NOMO-1 treated with dmso at 0.1 percent for 144 hours (cell line): Measurements from ENCODE around the gene GRIFIN.

Experiments
- DNase-seq: peaks from one replicate; lab custom pipeline; 2025; ENCODE audit not compliant: unreplicated experiment; lab: John Stamatoyannopoulos, UW

Gene GRIFIN

DNA sequence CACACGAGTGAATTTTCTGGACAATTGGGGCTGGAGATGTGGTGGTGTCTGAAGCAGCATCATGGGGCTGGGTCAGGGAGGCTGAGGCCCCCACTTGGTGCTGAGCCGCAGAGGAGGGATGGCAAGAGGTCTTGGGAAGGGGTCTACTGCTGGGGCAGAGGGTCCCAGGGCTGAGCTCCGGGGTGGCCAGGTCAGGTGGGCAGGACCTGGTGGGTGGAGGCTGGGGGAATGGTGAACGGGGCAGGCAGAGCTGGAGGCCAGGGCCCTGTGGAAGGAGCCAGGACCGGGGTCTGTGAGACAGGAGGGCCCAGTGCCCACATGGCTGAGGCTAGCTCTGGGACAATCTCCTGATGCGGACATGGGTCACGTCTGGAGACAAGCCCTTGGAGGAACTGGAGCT is 23.0 kb upstream of the GRIFIN start:
- DNase-seq = no peak

DNA sequence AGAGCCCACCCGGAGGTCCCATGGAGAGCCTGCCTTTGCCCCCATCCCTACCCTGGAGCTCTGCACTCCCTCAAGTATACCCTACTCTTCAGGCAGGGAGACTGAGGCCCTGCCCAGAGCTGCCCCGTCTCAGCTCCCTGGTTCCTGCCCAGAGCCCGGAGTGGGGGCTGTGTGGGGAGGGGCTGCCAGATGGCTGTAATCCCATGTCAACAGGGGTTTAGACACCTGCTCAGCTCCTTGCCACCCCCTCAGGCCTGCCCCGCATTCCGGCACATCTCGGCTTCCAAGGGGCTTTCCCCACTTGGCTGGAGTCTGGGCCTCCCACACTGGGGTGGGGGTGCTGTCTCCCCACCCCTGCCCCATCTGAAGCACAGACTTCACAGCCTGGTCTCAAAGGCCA is 22.5 kb upstream of the GRIFIN start:
- DNase-seq = no peak

DNA sequence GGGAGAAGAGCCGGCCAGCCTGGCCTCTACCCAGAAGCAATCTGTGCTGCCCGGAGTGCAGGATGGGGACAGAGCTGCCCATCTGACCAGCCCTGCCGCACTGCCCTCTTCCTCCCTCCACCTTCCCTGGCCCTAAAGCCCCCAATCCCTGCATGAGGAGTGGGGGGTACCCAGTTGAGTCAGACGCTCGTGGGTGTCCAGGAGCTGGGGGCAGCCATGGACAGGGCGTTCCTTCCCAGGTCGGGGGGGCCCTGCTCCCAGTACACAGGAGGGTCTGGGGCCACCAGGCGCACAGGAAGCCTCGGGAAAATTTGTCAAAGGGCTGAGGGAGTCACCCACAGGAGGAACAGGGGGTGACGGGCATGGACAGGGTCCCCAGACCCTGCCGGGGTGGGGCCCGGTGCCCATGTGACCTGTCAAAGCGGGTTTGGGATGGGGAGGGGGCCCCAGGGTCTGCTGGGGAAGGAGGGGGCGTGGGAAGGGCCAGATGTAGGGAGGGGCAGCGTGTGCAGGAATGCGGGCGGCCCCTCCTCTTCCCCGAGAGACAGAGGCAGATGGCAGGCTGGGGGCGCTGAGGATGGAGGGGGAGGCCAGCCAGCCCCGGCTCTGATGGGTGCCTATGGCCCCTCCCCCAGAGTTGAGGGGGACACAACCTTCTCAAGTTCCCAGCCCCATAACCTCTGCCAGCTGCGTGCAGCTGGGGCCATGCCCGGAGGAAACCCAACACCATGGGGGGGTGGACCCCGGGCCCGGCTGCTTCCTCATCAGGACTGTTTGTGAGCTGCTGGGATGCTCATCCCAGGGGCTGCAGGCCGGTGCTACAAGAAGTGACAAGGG is 21.5 kb upstream of the GRIFIN start:
- DNase-seq = no peak

DNA sequence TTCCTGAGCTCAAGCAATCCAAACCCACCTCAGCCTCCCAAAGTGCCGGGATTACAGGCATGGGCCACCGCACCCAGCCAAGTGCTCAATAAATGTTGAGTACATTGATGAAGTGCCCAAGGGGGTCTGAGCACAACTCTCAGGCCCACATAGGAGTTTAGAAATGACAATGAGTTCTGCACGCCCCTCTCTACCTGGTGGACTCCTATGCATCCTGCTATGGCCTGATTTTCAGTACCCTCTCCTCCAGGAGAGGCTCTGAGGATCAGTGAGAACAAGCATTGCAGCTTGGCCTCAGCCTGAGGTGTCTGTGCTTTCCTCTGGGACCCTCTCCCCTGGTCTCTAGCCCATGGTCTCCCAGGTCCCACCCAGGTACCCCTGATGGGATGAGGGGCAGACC is 20.9 kb upstream of the GRIFIN start:
- no peak for DNase-seq

DNA sequence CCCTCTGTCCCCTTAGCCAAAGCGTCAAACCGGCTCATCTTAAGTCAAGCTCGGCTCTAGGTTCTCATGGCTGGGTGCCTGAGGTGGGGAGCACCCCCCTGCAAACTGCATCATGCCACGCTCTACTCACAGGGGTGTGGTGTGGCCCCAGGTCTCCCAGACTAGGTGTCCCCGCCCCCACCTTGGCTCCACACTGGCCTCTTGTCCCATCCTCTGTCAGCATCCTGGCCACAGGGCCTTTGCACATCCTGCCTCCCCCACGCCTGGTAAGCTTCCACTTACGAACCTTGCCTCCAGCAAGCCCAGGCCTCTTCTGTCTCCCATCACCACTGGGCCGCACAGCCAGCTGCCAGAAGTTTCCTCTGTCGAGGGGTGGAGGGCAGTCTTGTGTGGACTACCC is 20.2 kb upstream of the GRIFIN start:
- DNase-seq = no peak

DNA sequence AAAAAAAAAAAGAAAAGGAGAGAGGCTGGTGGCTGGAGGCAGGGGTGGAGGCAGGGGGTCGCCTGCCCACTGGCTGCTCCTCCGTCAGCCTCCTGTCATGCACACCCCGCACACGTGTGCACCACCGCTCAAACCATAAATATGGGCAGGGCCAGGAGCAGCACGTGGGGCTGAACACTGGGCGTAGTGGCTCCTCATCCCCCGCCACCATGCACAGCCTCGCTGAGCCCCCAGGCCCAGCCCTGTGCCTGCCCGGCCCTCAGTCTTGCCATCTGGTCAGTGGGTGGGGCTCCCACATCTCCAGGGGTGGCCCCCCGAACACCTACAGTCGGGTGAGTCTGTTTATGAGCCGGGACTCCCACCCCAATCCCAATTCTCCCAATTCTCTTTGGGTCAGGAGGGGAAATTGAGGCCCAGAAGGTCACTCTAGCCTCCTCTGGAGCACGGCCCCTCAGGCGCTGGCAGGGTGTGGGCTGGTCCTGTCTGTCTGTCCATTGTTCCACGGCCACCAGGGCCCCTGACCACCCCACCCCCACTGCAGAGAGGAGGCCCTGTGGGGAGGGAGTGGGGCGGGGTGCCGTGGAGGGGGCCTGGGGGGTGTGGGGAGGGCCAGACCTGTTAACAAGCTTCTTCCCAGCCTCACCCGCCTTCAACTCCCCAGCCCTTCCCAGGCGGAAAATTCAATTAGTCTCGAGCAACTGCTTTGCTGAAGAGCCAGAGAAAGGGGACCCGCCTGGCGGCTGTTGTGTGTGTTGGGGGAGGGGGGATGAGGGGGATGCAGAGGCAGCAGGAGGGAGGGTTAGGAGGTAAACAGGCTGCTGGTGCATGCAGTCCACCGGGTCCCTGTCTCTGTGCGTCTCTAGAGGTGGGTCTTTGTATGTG is 19.5 kb upstream of the GRIFIN start:
- DNase-seq = no peak

DNA sequence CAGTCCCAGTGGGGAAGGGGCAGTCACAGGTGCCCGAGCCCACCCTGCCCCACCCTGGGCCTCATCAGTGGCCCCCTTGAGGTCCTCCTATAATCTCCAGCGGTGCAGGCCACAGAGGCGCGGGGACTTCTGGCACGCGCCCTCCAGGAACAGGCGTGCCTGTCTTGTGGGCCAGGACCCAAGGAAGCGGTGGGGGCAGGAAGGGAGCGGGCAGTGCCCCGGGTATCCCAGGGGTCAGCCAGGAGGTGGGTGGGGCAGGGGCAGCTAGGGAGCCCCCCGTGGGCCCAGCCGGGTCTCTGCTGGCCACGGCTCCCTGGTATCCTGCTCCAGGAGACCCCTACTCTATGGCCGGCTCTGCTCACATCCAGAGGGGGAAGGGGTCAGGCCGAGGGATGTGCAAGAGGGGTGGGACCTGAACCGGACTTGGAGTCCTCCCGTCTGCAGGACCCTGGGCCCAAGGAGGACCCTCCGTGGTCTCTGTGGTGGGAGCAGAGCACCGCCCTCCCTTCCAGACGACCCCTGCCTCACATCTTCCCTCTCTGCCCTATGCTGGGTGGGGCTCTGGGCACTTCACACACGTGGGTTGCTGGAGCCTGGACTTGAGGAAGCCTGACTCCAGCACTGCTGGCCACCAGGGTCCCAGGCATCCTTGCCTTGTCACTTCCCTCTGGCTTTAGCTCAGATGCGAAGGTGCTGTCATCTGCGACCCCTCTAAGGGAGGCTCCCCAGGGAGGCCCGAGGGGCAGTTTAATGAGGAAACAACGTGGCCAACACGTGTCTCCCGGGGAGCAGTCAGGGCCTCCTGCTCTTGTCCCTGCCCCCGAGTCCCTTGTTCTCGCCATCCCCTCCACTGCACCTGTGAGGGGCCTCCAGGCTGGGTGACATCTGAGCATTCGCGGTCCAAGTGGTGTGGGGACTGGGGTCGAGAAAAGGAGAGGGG is 18.3 kb upstream of the GRIFIN start:
- no peak for DNase-seq

DNA sequence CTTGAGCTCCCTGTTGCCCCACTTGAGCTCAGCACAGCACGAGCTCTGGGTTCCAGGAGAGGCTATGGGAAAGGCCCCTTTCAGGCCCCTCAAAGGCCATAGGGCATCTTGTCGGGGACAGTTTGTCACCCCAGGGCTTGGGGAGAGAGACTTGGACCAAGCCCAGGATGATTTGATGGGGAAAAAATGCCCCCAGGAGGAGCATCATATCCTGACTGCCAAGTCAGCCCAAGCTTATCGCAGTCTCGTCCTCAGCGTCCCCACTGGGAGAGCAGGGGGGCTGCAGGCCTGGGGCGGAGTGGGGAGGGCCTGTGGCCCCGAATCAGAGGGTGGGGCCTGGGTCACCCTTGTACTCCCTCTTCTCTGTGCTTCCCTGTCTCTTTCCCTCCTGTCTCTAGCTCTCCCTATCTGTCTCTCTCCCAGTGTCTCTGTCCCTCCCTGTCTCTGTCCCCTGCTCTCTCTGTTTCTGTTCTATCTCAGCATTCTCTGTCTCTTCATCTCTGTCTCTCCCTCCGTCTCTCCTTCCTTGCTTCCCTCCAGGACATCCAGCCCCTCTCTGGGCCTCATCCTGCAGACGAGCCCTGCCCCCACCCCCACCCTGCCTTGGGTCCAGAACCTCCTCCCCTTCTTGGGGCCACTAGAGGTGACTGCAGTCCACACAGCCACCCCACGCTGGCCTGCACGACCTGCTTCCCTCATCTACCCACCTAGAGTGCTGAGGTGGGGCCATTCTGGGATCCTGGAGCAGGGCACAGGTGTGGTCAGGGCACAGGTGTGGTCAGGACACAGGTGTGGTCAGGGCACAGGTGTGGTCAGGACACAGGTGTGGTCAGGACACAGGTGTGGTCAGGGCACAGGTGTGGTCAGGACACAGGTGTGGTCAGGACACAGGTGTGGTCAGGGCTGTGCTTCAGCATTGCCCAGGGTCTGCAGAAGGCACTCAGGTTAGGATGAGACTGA is 17.3 kb upstream of the GRIFIN start:
- no peak for DNase-seq

DNA sequence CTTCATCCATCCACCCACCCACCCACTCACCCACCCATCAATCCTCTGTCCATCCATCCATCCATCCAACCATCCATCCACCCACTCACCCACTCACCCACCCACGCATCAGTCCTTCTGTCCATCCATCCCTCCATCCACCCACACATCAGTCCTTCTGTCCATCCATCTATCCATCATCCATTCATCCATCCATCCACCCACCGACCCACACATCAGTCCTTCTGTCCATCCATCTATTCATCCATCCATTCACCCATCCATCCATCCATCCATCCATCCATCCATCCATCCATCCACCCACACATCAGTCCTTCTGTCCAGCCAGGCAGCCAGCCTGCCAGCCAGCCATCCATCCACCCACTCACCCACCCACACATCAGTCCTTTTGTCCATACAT is 15.8 kb upstream of the GRIFIN start:
- no peak for DNase-seq

DNA sequence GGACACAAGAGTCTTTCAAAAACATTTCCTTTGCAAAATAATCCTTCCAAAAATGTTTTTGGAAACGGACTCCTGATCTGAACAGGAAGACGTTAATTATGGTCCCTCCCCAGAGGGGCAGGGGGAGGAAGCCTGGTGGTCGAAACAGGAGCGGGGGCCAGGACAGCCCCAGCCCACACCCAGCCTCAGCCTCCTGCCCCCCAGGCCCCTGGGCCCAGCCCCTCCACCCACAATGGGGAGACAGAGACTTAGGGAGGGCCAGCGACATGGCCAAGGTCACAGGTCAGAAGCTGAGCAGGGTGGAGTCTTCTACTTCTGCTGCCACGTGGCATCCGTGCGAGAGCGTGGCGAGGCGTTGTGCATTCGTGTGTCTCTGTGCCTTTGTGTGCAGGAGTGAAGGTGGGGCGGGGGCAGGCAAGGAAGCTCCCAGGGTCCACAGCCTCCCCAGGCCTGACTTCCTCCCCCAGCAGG is 14.0 kb upstream of the GRIFIN start:
- no peak for DNase-seq

DNA sequence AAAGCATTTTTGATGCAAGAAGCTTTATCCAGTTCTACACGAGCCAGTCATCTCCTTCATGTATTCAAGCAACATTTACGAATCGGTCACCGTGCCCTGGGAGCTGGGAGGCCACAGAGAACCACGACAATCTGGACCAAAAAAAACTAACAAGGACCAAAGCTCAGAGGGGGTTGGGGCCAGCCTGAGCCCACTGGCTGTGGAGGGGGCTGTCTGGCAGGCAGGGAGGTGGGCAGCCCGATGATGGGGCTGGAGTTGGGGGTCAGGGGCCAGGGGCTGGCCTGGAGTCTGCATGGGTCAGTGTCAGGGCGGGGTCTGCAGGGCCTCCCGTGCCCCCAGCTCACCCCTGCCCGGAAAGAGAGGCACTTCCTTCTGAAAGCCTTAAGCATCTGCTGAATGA is 12.5 kb upstream of the GRIFIN start:
- no peak for DNase-seq

DNA sequence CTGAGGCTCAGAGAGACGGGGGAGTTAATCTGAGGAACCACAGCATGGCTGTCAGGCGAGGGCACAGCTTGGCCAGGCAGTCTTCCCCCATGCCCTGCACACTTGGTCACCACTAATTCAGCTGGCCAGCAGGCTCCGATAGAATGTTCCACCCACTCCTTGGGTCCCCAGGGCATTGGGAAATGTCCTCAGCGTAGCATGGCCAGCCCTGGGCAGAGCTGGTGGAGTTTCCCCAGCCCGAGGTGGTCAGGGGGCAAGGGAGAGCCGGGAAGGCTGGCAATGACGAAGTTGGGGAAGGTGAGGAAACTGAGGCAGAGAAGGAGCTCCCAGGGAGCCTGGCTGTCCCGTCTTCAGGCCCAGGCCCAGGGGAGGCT is 12.1 kb upstream of the GRIFIN start:
- no peak for DNase-seq

DNA sequence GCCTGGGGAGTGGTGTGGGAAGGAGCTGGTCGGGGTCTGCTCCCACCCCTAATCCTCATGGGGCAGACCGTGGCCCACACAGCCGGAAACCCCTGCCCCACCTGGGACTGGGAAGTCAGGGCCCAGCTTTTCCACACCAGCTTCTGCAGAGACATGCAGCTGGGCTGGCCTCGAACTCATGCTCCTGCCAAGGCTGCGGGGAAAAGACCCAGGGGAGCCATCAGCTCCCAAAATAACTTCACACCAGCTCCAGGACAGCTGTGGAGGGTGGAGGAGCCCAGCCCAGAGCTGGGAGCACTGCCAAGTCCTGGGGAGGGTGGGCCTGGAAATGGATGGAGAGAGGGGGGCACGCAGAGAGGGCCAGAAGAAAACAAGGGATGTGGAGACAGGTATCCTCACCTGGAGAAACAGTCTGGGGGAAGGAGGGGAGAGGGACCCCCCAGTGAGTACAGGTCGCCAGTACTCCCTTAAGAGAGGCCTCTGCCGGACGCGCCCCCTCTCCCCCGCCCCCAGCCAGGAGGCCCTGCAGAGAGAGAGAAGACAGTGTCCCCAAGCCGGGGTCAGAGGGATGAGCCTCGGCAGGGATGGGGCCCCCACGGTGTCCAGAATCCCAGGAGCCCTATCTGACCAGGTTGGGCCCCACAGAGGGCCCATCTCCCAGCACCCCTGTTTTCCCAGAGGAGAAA is 11.5 kb upstream of the GRIFIN start:
- no peak for DNase-seq

DNA sequence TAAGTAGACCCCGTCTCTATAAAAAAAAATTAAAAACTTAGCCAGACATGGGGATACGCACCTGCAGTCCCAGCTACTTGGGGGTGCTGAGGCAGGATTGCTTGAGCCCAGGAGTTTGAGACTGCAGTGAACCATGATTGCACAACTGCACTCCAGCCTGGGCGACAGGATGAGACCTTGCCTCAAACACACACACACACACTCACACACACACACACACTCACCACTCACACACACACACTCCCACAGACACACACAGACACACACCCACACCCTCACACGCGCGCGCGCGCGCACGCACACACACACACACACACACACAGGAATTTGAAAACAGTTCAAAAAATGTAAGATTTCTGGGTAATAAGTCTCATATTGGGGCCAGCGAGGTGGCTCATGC is 8.7 kb upstream of the GRIFIN start:
- DNase-seq = no peak

DNA sequence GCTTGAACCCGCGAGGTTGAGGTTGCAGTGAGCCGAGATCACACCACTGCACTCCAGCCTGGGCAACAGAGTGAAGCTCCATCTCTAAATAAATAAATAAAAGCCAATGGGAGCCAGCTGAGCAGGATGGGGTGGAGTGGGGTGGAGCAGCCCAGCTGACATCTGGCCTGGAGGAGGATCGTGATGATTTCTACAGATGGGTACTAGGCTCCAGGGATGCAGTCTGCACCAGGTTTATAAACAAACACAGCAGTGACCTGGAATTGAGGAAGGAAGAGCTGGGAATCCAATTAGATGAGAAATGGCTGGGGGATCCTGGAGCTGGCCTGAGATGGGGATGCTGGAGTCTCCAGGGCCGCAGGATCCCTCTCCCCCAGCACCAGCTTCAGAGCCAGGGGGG is 7.3 kb upstream of the GRIFIN start:
- DNase-seq = no peak

DNA sequence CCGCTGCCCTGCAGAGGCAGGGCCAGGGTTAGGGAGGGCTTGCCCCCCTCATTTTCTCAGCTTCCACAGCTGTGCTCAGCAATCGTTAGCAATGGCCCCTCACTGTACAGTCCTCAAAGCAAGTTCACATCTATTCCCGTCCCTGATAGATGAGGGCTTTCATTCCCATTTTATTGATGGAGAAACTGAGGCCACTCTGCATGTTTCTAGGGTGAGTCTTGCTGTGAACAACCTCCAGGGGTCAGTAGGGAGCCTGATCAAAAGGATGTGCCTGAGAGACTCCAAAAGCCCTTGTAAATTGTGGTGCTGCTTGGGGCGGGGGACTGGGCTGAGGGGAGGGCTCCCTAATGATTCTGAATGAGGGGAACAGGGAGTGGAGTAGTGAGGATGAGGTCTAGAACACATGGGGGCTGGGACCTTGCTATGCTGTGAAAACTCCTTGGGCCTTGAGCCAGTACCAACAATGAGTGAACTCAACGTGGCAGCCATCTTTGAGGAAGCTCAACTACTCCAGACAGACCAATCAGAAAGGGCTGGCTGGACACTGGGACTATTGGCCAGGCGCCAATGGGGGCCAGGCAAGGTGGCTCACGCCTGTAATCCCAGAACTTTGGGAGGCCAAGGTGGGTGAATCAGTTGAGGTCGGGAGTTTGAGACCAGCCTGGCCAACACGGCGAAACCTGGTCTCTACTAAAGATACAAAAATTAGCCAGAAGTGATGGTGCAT is 6.7 kb upstream of the GRIFIN start:
- no peak for DNase-seq

DNA sequence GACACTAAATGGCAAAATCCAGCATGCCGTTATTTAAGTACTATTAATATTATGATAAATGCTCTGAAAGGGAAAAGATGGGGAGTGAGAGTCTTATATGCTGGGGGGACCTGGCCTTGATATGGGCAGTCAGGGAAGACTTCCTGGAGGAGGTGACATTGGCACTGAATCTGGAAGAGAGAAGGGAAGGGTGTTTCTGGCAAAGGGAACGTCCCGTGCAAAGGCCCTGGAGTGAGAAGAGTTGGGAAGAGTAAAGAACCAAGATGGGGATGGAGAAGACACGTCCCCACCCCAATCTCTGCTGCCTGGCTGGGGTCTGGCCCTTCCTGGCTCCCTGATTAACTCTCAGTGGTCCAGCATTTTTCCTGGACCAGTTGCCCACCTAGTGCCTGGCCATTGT is 5.0 kb upstream of the GRIFIN start:
- no peak for DNase-seq

DNA sequence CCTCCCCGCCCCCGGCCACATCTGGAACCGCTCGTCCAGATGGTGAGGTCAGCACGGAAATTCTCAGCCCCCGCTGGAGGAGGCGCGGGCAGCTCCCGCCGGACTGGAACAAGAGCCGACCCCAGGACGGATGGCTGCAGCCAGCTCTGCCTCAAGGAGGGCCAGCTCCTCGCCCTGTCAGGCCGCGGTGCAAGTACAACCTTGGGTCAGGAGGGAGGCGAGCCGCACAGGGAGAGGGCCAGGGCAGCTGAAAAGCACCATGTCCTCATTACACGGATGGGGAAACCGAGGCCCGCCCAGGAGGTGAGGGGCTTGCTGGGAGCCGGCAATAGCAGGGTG is 3.8 kb upstream of the GRIFIN start:
- DNase-seq = no peak
